NOMO-1 (cell line): ENCODE data around the gene PTGER4.
A peak's percentile ranks its signal among the peaks of the same experiment; 100 is the strongest.
"Not testable (repeated sequence)": the region's sequence is repeated elsewhere in the genome, so short reads cannot be mapped to it uniquely, and the experiment has no call there.

Experiments used
- DNase-seq, 2 experiments: peaks; one replicate each; lab custom pipeline; 2025; ENCODE audit not compliant: unreplicated experiment in 2 of 2; lab: John Stamatoyannopoulos, UW

Gene PTGER4

DNA sequence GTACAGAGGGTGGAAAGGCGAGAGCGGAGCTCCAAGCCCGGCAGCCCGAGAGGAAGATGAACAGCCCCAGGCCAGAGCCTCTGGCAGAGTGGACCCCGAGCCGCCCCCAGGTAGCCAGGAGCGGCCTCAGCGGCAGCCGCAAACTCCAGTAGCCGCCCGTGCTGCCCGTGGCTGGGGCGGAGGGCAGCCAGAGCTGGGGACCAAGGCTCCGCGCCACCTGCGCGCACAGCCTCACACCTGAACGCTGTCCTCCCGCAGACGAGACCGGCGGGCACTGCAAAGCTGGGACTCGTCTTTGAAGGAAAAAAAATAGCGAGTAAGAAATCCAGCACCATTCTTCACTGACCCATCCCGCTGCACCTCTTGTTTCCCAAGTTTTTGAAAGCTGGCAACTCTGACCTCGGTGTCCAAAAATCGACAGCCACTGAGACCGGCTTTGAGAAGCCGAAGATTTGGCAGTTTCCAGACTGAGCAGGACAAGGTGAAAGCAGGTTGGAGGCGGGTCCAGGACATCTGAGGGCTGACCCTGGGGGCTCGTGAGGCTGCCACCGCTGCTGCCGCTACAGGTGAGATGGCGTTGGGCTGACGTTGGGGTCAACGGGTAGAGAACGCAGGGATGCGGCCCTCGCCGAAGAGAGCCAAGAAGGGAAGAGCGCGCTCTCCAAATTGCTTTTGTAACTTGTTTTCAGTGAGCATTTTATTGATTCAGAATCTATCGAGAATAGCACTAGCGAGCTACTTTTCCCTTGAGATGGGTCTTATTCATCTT, at the start of gene PTGER4:
TSS of gene PTGER4 (plus strand) at position 3 of the 769 bp plus-strand sequence. CDS start 1,079 bp downstream, outside the sequence.
- peak; percentile 42 to 49 for DNase-seq

DNA sequence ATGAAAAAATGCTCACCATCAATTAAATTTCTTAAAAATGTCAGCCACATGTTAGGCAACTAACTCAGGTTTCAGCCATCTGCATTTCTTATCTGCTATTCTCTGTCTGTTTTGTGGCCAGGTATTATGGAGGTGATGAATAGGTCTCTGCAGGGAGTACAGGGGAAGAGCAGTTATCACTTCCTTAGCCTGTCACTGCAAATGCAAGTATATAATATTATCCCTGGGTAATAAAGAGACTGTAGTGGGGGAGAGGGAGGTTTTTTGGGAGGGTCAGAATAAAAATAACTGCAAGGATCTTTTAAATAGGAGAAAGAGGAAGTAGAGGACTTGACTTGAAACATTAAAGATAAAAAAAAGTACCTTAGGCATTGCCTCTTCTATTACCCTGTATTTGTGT, 49.6 kb upstream of the PTGER4 start:
- DNase-seq, result peak; percentile 83 to 93

DNA sequence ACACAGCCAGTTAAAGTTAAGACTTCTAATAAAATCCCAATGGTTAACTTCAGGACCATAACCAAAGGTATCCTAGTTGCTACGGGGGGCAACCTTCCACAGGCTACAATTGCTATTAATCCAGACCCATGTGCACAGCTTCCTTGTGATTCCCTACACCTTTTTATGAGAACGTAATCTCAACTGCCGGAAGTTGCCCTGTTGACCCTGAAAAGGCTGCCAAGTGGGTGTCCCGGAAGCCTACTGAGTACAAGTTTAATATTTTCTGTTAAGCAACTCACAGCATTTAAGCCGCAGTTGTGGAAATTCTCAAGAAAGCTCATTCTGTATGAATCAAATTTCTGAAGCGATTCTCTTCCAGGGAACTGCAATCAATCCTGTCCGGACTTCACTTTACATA, 48.5 kb upstream of the PTGER4 start:
- DNase-seq, result no peak

DNA sequence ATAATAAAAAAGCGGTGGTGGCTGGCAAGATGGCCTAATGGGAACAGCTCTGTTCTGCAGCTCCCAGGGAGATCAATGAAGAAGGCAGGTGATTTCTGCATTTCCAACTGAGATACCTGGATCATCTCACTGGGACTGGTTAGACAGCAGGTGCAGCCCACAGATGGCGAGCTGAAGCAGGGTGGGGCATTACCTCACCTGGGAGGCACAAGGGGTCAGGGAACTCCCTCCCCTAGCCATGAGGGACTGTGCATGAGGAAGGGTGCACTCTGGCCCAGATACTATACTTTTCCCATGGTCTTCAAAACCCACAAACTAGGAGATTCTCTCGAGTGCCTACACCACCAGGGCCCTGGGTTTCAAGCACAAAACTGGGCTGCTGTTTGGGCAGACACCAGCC, 45.6 kb upstream of the PTGER4 start:
- DNase-seq, result no peak

DNA sequence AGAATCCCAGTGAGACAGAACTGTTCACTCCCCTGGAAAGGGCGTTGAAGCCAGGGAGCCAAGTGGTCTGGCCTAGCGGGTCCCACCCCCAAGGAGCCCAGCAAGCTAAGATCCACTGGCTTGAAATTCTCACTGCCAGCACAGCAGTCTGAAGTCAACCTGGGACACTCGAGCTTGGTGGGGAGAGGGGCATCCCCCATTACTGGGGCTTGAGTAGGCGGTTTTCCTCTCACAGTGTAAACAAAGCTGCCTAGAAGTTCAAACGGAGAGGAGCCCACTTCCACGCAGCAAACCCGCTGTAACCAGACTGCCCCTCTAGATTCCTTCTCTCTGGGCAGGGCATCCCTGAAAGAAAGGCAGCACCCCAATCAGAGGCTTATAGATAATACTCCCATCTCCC, 45.1 kb upstream of the PTGER4 start:
- DNase-seq, result no peak

DNA sequence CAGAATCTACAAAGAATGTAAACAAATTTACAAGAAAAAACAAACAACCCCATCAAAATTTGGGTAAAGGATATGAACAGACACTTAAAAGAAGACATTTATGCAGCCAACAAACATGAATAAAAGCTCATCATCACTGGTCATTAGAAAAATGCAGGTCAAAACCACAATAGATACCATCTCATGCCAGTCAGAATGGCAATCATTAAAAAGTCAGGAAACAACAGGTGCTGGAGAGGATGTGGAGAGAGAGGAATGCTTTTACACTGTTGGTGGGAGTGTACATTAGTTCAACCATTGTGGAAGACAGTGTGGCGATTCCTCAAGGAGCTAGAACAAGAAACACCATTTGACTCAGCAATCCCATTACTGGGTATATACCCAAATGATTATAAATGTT, 40.2 kb upstream of the PTGER4 start:
- not testable (repeated sequence) for DNase-seq

DNA sequence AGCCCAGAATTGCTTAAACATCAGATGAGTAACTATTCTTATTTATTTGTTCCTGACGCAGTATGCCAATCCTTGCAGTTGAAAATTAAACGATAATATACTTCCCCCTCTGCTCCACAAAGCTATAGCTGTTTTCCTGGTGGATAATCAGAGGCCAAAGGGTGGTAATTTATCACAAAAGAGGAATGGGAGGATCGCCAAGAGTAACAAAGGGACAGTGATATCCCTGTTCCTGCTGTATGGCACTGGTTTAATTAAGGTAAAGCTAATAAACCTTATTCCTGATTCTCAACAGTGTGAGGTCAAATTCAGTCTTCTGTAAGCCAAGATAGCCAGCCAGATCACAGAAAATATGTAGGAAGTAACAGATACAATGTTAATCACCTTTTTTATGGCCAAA, 33.4 kb upstream of the PTGER4 start:
- no peak for DNase-seq

DNA sequence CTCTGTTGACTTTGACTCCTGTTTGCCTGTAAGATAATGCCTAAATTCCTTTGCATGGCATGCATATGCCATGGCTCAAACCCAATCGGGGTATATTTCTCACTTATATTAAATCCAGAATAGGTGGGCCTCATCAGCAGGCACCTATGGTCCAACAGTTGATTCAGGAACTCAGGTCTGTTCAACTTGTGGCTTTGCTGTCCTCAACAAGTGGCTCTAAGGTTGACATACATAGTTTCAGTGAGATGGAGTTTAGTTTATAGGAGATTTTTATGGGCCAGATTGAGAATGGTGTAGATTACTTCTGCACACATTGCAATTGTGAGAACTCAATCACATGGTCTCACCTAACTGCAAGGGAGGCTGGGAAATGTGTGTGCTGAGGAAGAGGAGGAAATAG, 31.6 kb upstream of the PTGER4 start:
- no peak for DNase-seq

DNA sequence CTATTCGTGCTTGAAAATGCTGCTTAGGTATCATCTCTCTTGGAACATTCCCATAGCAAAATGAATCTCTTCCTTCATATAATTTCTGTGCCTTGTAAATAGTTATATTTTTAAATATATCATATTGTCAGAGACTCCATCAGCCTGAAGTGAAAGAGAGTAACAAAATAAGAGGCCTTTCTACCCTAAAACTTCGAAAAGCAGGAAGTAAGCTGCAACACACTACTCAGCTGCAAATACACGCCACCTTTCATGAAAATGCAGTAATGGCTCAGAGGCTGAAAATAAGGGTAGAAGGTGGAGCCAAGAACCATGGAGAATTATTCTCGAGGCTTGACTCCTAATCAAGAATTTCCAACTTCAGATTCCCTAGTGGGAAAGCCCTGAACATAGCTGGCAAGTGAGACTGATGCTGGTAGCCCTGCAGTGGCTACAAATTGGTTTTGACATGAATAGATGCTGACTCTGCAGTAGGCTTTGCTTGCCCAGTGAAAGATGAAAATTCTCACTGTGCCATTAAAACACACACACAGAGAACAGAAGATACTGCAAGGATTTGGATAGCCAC, 30.2 kb upstream of the PTGER4 start:
- DNase-seq, result peak; percentile 87 to 88

DNA sequence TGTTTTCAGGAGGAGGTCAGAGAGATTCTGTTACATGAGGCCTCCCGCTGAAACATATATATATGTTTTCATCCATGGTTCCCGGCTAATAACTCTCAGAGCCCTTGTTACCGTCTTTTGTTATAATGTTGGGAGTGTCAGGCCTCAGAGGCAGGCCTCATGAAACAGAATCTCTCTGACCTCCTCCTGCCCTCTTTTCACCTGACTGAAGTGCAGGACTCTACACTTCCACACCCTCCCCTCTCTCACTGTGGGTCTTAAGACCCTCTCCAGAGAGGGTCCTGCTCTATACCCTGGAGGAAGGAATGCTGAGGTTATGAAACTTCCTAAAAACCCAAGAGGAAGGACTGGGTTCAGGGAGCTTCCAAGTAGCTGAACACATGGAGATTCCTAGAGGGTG, 28.5 kb upstream of the PTGER4 start:
- DNase-seq, result no peak

DNA sequence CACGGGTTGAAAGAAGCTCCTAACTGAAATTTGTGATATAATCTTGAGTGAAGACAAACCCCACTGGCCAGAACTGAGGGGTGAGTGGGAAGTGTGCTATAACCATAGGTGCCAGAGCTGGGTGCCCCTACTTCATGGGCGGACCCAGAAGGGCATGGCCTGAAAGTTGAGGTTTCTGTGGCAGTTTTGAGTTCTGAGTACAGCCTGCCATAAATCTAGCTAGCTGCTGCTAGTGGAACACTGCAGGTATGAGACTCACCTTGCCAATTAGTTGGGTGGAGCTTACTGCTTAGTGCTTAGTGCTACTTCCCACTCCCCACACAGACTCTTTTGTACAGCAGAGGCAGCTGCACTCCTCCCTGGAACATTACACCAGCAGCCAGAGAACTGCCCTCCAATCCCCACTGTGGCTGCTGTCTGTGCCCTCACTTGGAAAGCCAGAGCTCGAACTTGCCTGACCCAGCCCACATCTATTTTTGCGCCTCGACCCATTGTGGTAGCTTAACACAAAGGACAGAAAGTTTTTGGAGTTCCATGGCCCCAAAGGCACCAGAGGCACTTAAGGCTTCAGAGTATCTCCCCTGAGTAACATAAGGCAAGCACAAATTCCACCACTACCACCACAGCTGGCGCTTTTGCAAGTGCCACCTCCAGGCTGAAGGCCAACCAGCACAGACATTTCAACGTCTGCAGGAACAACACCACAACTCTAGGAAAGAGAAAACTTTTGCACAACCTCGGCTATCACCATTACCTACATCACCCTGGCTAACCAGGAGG, 27.1 kb upstream of the PTGER4 start:
- no peak for DNase-seq

DNA sequence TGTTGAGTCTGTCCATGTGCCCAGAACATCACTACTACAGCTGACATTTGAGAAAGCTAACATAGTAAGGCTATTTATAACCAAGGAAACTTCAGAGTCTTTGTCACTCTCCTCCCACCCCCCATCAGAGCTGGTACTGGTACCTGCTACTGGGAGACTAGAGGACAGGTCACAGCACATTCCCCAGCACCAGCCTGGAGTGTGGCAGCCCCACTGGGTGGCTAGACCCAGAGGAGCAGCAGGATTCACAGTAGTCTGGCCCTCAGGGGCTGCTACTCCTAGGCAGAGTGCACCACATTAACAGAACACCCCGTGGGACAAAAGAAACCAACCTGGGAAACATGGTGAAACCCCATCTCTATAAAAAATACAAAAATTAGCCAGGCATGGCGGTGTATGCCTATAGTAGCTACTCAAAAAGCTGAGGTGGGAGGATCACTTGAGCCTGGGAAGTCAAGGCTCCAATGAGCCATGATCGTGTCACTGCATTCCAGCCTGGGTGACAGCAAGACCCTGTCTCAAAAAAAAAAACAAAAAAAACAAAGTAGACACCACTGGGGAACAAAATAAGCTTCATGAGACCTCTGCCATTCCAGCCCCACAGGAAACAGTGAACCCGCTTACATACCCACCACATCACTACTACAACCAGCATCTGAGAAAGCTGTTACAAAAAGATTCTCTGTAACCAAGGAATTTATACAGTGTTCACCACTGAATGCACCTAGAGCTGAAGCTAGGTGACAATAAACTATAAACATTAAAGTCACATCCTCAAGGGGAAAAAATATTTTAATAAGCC, 26.3 kb upstream of the PTGER4 start:
- no peak for DNase-seq

DNA sequence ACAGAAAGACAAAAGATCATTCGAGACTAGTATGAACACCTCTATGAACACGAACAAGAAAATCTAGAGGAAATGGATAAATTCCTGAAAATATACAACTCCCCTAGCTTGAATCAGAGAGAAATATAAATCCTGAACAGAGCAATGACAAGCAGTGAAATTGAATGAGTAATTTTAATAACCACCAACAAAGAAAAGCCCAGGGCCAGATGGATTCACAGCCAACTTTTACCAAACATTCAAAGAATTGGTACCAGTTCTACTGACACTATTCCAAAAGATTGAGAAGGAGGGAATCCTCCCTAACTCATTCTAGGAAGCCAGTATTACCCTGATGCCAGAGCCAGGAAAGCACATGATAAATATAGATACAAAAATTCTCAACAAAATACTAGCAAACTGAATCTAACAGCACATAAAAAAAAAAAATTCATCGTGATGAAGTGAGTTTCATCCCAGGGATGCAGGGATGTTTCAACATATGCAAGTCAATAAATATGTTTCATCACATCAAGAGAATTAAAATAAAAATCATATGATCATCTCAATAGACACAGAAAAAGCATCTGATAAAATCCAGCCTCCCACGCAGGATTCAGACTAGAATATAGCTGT, 25.2 kb upstream of the PTGER4 start:
- no peak for DNase-seq

DNA sequence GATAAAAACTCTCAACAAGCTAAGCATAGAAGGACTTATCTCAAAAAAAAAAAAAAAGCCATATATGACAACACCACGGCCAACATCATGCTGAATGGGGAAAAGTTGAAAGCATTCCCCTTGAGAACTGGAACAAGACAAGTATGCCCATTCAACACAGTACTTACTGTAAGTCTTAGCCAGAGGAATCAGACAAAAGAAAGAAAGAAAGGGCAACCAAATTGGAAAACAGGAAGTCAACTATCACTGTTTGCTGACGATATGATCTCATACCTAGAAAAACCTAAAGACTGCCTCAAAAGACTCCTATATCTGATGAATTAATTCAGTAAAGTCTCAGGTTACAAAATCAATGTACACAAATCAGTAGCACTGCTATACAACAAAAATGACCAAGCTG, 24.6 kb upstream of the PTGER4 start:
- DNase-seq, result peak in 1 of 2 experiments; percentile 65

DNA sequence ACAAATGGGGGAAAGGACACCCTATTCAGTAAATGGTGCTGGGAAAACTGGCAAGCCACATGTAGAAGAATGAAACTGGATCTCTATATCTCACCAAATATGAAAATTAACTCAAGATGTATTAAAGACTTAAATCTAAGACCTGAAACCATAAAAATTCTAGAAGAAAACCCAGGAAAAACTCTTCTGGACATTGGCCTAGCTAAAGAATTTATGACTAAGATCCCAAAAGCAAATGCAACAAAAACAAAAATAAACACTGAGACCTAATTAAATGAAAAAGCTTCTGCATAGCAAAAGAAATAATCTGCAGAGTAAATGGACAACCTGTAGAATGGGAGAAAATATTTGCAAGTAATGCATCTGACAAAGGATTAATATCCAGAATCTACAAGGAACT, 23.6 kb upstream of the PTGER4 start:
- DNase-seq, result not testable (repeated sequence)

DNA sequence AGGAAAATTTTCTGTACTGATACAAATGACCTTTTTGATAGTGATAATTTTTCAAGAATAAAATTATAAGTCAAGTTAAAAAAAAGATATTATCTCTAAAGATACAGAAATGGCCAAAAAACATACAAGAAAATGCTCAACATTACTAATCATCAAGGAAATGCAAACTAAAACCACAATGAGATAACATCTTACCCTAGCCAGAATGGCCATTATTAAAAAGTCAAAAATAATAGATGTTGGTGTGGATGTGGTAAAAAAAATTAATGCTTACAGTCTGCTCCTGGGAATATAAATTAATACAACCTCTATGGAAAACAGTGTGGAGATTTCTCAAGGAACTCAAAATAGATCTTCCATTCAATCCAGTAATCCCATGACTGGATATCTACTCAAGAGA, 22.9 kb upstream of the PTGER4 start:
- no peak for DNase-seq

DNA sequence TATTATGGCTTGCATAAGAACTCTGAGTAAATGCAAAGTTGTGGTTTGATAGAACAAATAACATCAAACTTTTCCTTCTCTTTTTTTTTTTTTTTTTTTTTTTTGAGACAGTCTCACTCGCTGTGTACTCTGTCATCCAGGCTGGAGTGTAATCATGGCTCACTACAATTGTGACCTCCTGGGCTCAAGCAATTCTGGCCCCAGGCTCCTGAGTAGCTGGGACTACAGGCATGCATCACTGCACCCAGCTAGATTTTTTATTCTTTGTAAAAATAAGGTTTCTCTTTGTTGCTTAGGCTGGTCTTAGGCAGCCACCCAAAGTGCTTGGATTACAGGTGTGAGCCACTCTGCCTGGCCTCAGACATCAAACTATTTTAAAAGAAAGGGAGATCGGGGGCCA, 19.0 kb upstream of the PTGER4 start:
- DNase-seq, result no peak

DNA sequence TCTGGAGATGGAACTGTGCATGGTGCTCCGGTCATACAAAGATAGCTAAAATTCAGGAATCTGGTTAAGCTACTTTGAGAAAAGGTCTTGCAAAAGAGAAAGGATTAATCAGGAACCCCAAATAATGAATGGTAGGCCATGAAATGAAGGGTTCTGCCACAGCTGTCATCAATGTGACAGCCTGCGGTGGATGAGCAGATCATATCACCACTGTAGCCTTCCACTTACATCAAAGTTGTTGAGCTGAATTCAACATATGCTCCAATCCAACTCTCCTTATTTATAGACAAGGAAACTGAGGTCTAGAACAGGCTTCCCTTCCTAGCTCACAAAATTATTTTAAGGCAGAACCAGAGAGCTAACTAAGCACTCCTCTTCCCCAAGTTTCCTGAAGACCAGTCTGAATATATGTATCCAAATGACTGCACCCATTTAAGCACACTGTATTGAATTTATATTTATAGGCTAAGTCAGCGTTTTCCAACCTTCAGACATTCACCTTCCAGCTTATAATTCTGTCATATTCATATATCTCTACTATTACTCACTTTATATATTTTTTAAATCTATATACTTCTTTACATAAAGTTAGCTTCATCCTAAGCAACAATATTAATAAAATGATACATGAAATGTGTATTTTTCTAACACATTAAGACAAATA, 13.9 kb upstream of the PTGER4 start:
- no peak for DNase-seq

DNA sequence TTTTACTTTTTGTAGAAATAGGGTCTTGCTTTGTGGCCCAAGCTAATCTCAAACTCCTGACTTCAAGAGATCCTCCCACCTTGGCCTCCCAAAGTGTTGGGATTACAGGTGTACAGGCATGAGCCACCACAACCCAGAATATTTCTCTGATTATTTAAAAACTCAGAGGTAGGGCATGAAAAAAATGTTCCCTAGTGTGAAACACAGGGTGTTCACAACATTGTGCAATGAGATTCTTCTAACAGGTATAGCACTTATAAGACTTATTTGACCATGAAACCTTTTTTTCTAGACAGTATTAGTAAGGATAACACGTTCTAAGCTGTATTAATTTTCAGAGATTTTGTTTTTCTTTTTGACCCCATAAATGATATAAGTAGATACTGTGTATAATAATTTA, 13.1 kb upstream of the PTGER4 start:
- DNase-seq, result no peak

DNA sequence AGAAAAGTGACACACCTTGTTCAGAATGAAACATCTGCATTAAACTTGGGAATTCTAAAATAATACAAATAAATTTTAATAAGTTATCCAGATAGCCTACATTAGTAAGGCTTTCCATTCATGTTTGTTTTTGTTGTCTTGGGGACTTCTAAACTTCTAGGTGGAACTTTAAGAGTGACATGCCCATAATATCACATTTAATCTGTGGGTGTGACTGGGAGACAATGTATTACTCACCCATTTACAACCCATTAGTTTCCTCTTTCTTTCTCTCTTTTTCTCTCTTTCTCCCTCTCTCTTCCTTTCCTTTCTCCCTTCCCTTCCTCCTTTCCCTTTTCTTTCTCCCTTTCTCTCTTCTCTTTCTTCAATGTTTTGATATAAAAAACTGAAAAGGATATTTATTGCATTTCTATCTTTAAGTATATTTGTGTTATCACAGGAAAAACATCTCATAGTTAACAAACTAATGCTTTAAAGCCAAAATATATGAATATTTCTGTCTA, 12.5 kb upstream of the PTGER4 start:
- DNase-seq, result no peak
